GM13977 (cell line): ENCODE data around the gene ATPAF1.

ENCODE experiments used
- DNase-seq: peaks from one replicate; pipeline ENCODE4 v3.0.0; 2012; ENCODE audit warnings: low spot score
- CTCF ChIP-seq: IDR thresholded peaks from 2 replicates; pipeline ENCODE4 v1.5.1; 2012; ENCODE audit warnings: mild to moderate bottlenecking, control low read depth; ENCODE audit not compliant: insufficient read depth; ENCODE audit errors: extremely low read depth, missing control alignments
- in situ Hi-C: fragments of 300-500 bp; cut with MboI; formaldehyde crosslinking; loops from one replicate; pipeline ENCODE4 v1.12.0; 2022; ENCODE audit warnings: low sequenced_read_pairs, low pct_unique_long_range_greater_than_20kb, mixed read lengths, inconsistent platforms; ENCODE audit not compliant: unreplicated experiment

The ATPAF1 gene

GRCh38 chr1:46612937-46613660 is 55.1 kb downstream of the ATPAF1 start:
- no peak for TF ChIP-seq CTCF
- DNase-seq: no peak
- in situ Hi-C loops: no loop called here

GRCh38 chr1:46611691-46612221 is 56.4 kb downstream of the ATPAF1 start:
- no peak for DNase-seq
- no peak for TF ChIP-seq CTCF
- in situ Hi-C loops: no loop called here

GRCh38 chr1:46607345-46608130 is 60.6 kb downstream of the ATPAF1 start:
- in situ Hi-C loops: no loop called here
- DNase-seq: no peak
- no peak for TF ChIP-seq CTCF

GRCh38 chr1:46606255-46606965 is 61.8 kb downstream of the ATPAF1 start:
- DNase-seq: no peak
- in situ Hi-C loops: no loop called here

GRCh38 chr1:46605232-46605631 is 62.9 kb downstream of the ATPAF1 start:
- TF ChIP-seq CTCF: no peak
- in situ Hi-C loops: no loop called here
- no peak for DNase-seq

More at GRCh38 chr1:46606255-46606965, 61.8 kb downstream of the ATPAF1 start:
- no peak for TF ChIP-seq CTCF

- no peak for TF ChIP-seq CTCF
- DNase-seq: peak; percentile 99
- in situ Hi-C loops: no loop called here
Measured at GRCh38 chr1:46603858-46604549, 64.2 kb downstream of the ATPAF1 start, which contains the start of gene MKNK1. Gene MKNK1 (minus strand): TSS chr1:46604268. CDS start chr1:46583327, 20,941 bp downstream.
